Smooth muscle cell (in vitro differentiated cells): ENCODE data around the gene CEP131. TPM values are rescaled to one million over a fixed set of nuclear protein-coding genes. Genes with fewer than 3 reads are reported as not detected.

Source experiments
- DNase-seq: peaks from one replicate; lab custom pipeline; 2025; ENCODE audit not compliant: unreplicated experiment; lab: John Stamatoyannopoulos, UW
- H2AFZ ChIP-seq: fragments of 200-600 bp; sonication (generic); 2 replicates; pipeline ENCODE4 v1.6.0; 2016; ENCODE audit warnings: antibody characterized with exemption, low read depth, mild to moderate bottlenecking
- H3F3A ChIP-seq: fragments of 200-600 bp; sonication (generic); 2 replicates; pipeline ENCODE4 v1.6.0; 2017; ENCODE audit warnings: antibody characterized with exemption, low read depth
- H3K27ac ChIP-seq: fragments of 200-600 bp; sonication (generic); 2 replicates; pipeline ENCODE4 v1.5.1; 2016; ENCODE audit warnings: low read depth, mild to moderate bottlenecking
- H3K27me3 ChIP-seq: fragments of 200-600 bp; sonication (generic); 2 replicates; pipeline ENCODE4 v1.6.1; 2016; ENCODE audit warnings: low read depth, mild to moderate bottlenecking
- H3K36me3 ChIP-seq: fragments of 200-600 bp; sonication (generic); 2 replicates; pipeline ENCODE4 v1.5.1; 2016; ENCODE audit warnings: low read depth
- H3K4me1 ChIP-seq: fragments of 200-600 bp; sonication (generic); 2 replicates; pipeline ENCODE4 v1.5.1; 2016; ENCODE audit warnings: low read depth
- H3K4me2 ChIP-seq: fragments of 200-600 bp; sonication (generic); 2 replicates; pipeline ENCODE4 v1.6.0; 2016; ENCODE audit warnings: mild to moderate bottlenecking
- H3K4me3 ChIP-seq: fragments of 200-600 bp; sonication (generic); 2 replicates; pipeline ENCODE4 v1.5.1; 2016; ENCODE audit warnings: mild to moderate bottlenecking
- H3K79me2 ChIP-seq: fragments of 200-600 bp; sonication (generic); 2 replicates; pipeline ENCODE4 v1.6.0; 2016; ENCODE audit warnings: low read depth, mild to moderate bottlenecking
- H3K9ac ChIP-seq: fragments of 200-600 bp; sonication (generic); 2 replicates; pipeline ENCODE4 v1.6.0; 2016; ENCODE audit warnings: low read depth
- H3K9me3 ChIP-seq: fragments of 200-600 bp; sonication (generic); replicated peaks from 2 replicates; pipeline ENCODE4 v1.5.1; 2016; ENCODE audit warnings: low read depth
- H4K20me1 ChIP-seq: fragments of 200-600 bp; sonication (generic); 2 replicates; pipeline ENCODE4 v1.6.0; 2016; ENCODE audit warnings: low read depth
- CTCF ChIP-seq: fragments of 200-600 bp; sonication (generic); IDR thresholded peaks from 2 replicates; pipeline ENCODE4 v1.5.1; 2017; ENCODE audit warnings: borderline replicate concordance, mild to moderate bottlenecking, antibody characterized with exemption; ENCODE audit not compliant: insufficient read depth, poor library complexity, severe bottlenecking
- WGBS: methylation state at CpG from one replicate; pipeline ENCODE4 v1.1.7; 2016; ENCODE audit warnings: low lambda C conversion rate; 5-methylcytosine and 5-hydroxymethylcytosine counted together
- polyA plus RNA-seq: library from polyadenylated mRNA; unstranded; fragments of >200 nt; fragmentation: Nextera tagmentation; extraction: Ambion mirVana; gene quantifications from 2 replicates; pipeline ENCODE4 v1.2.1, GENCODE V29; 2016
- total RNA-seq: library from RNA; depleted of rRNA; stranded (reverse); fragments of >200 nt; gene quantifications from 2 replicates; pipeline ENCODE4 v1.2.3, GENCODE V29; 2014

CEP131 gene
- total and polyA plus RNA-seq, 2 experiments from 2014 or later: 3.0 to 13.4 TPM

- Histone ChIP-seq H3K79me2 (no peaks in the 10 kb centered on the region), H3F3A (no peaks in the 10 kb centered on the region), H3K4me3 (no peak overlapping the region), H3K4me1 (no peaks in the 10 kb centered on the region), H3K9me3 (no peaks in the 10 kb centered on the region), H2AFZ (no peak overlapping the region), H4K20me1 (no peaks in the 10 kb centered on the region), H3K27me3 (no peaks in the 10 kb centered on the region), H3K9ac (no peak overlapping the region), H3K4me2 (no peak overlapping the region), H3K36me3 (no peaks in the 10 kb centered on the region), H3K27ac (no peak overlapping the region)
- TF ChIP-seq CTCF: no peak
- WGBS: 96% methylated on average over 10 of the region's 10 CpGs
- no peak for DNase-seq
Measured at GRCh38 chr17:81202318-81202717, 20.4 kb downstream of the CEP131 start.

GRCh38 chr17:81200695-81201580, 21.8 kb downstream of the CEP131 start:
- H3K27ac ChIP-seq: no peak overlapping the region
- no peak overlapping the region for H3K9ac ChIP-seq
- H3K4me3 ChIP-seq: no peak overlapping the region
- peak; percentile 40 for TF ChIP-seq CTCF
- no peaks in the 10 kb centered on the region for H3K36me3 ChIP-seq
- no peaks in the 10 kb centered on the region for H3K27me3 ChIP-seq
- H3K79me2 ChIP-seq: no peaks in the 10 kb centered on the region
- H3F3A ChIP-seq: no peaks in the 10 kb centered on the region
- no peak for DNase-seq
- H3K4me1 ChIP-seq: no peaks in the 10 kb centered on the region
- 84% methylated on average over 27 of the region's 27 CpGs for WGBS
- H4K20me1 ChIP-seq: no peaks in the 10 kb centered on the region
- H2AFZ ChIP-seq: no peak overlapping the region
- H3K9me3 ChIP-seq: no peaks in the 10 kb centered on the region
- no peak overlapping the region for H3K4me2 ChIP-seq

GRCh38 chr17:81200201-81200600, 22.6 kb downstream of the CEP131 start:
- Histone ChIP-seq H3K9ac (no peak overlapping the region), H3K79me2 (no peaks in the 10 kb centered on the region), H3F3A (no peaks in the 10 kb centered on the region), H3K4me2 (no peak overlapping the region), H3K4me1 (no peaks in the 10 kb centered on the region), H3K27ac (no peak overlapping the region), H3K9me3 (no peaks in the 10 kb centered on the region), H4K20me1 (no peaks in the 10 kb centered on the region), H3K4me3 (no peak overlapping the region), H3K27me3 (no peaks in the 10 kb centered on the region), H3K36me3 (no peaks in the 10 kb centered on the region), H2AFZ (no peak overlapping the region)
- TF ChIP-seq CTCF: no peak
- 98% methylated on average over 17 of the region's 18 CpGs for WGBS
- DNase-seq: no peak

- H3K9me3 ChIP-seq: no peaks in the 10 kb centered on the region
- no peak overlapping the region for H2AFZ ChIP-seq
Measured at GRCh38 chr17:81199482-81199830, 23.3 kb downstream of the CEP131 start.

More at GRCh38 chr17:81199482-81199830, 23.3 kb downstream of the CEP131 start:
- WGBS: 94% methylated on average over 17 of the region's 18 CpGs
- Histone ChIP-seq H3K4me3 (no peak overlapping the region), H3K27ac (no peak overlapping the region), H3K79me2 (no peaks in the 10 kb centered on the region), H3K9ac (no peak overlapping the region), H3K36me3 (no peaks in the 10 kb centered on the region), H4K20me1 (no peaks in the 10 kb centered on the region), H3K27me3 (no peaks in the 10 kb centered on the region), H3F3A (no peaks in the 10 kb centered on the region), H3K4me2 (no peak overlapping the region), H3K4me1 (no peaks in the 10 kb centered on the region)
- no peak for TF ChIP-seq CTCF
- no peak for DNase-seq
